Measurements from ENCODE around the gene SLC4A9. TPM values are rescaled to one million over a fixed set of nuclear protein-coding genes. Genes with fewer than 3 reads are reported as not detected.
A peak's percentile ranks its signal among the peaks of the same experiment; 100 is the strongest.

Gene SLC4A9
- total and polyA plus RNA-seq, 2 donors (not counting 3 experiments of a cell fraction or from before 2014, with no cell fraction given), result not detected

GRCh38 chr5:140402258-140403074 is 42.5 kb downstream of the SLC4A9 start:
- H3K9me1 ChIP-seq (replicated peaks; ENCODE audit: control insufficient read depth, extremely low read depth, insufficient read depth, low read length), result no peaks in the 10 kb centered on the region
- H2AFZ ChIP-seq (ENCODE audit: low read depth, low read length), result peak overlapping the region; percentile 76
- peaks cover 55% of the 10 kb centered on the region for H3K79me2 ChIP-seq (ENCODE audit: control insufficient read depth, insufficient read depth, low read length)
- peak overlapping the region; percentile 36 for H3K27ac ChIP-seq (ENCODE audit: insufficient read depth, low read depth, low read length)
- no peaks in the 10 kb centered on the region for H3K9me3 ChIP-seq (replicated peaks; ENCODE audit: control insufficient read depth, insufficient read depth, low read length)
- ChIA-PET CTCF (interaction anchor here (0.6 to 2.9 kb wide), 8 partner anchors 13 to 317 kb away, joined by 3 to 22 read pairs (median 3); partner anchors contain the start of gene EIF4EBP3), POLR2A (interaction anchor here (0.6 to 1.4 kb wide), 2 partner anchors 17 to 145 kb away, joined by 3 to 4 read pairs; partner anchors contain the start of gene EIF4EBP3)
- H4K20me1 ChIP-seq (replicated peaks; ENCODE audit: control insufficient read depth, extremely low read depth, insufficient read depth, low read length), result peaks cover 4% of the 10 kb centered on the region
- DNase-seq (ENCODE audit: low read depth, low spot score) (peak; percentile 71), FAIRE-seq (peak; percentile 83)
- BruUV-seq (replicated peaks), result TSS peak; percentile 18
- H3K4me1 ChIP-seq (ENCODE audit: control insufficient read depth, extremely low read depth, insufficient read depth, low read length), result peaks cover 8% of the 10 kb centered on the region
- H3K36me3 ChIP-seq (ENCODE audit: control insufficient read depth in 2 of 2, extremely low read depth in 1 of 2, insufficient read depth in 2 of 2, low read length in 2 of 2), result no peaks in the 10 kb centered on the region
- H3K4me3 ChIP-seq (replicated peaks in 1 of 3; ENCODE audit: insufficient read depth in 1 of 3, low read depth in 1 of 3, low read length in 3 of 3), result peak overlapping the region; percentile 38 to 92 (median 87)
- TF ChIP-seq POLR2AphosphoS5 (IDR thresholded peaks at IDR 0.05; ENCODE audit: insufficient read depth, low read depth, low read length), result no peak
- no peak for TF ChIP-seq GATA2 (IDR thresholded peaks at IDR 0.05; ENCODE audit: insufficient read depth, insufficient read length, low read depth, low read length)
- peak overlapping the region; percentile 85 for H3K4me2 ChIP-seq (ENCODE audit: insufficient read depth, low read length)
- dilution Hi-C loops (cut with MboI; ENCODE audit: extremely low pct_ligation_motif_present, low sequenced_read_pairs) (no loop called here), intact Hi-C loops (cut with micrococcal nuclease) (loop anchor here (1.0 to 5.0 kb wide), 2 partner anchors 80 to 318 kb away; no protein-coding TSS in a partner anchor)
- H3K9ac ChIP-seq (replicated peaks; ENCODE audit: extremely low read depth, insufficient read depth, low read length), result peak overlapping the region; percentile 76
- no peaks in the 10 kb centered on the region for H3K27me3 ChIP-seq (ENCODE audit: control insufficient read depth in 2 of 2, insufficient read depth in 2 of 2, low read length in 2 of 2)

GRCh38 chr5:140403613-140404012 is 43.6 kb downstream of the SLC4A9 start:
- Histone ChIP-seq H3K36me3 (ENCODE audit: control insufficient read depth in 2 of 2, extremely low read depth in 1 of 2, insufficient read depth in 2 of 2, low read length in 2 of 2) (no peaks in the 10 kb centered on the region), H2AFZ (ENCODE audit: low read depth, low read length) (no peak overlapping the region), H3K9me3 (replicated peaks; ENCODE audit: control insufficient read depth, insufficient read depth, low read length) (no peaks in the 10 kb centered on the region), H4K20me1 (replicated peaks; ENCODE audit: control insufficient read depth, extremely low read depth, insufficient read depth, low read length) (peaks cover 4% of the 10 kb centered on the region), H3K9me1 (replicated peaks; ENCODE audit: control insufficient read depth, extremely low read depth, insufficient read depth, low read length) (no peaks in the 10 kb centered on the region), H3K27me3 (ENCODE audit: control insufficient read depth in 2 of 2, insufficient read depth in 2 of 2, low read length in 2 of 2) (no peaks in the 10 kb centered on the region), H3K4me2 (ENCODE audit: insufficient read depth, low read length) (peak overlapping the region; percentile 85), H3K4me1 (ENCODE audit: control insufficient read depth, extremely low read depth, insufficient read depth, low read length) (peaks cover 8% of the 10 kb centered on the region), H3K9ac (replicated peaks; ENCODE audit: extremely low read depth, insufficient read depth, low read length) (no peak overlapping the region), H3K4me3 (replicated peaks in 1 of 3; ENCODE audit: insufficient read depth in 1 of 3, low read depth in 1 of 3, low read length in 3 of 3) (no peak overlapping the region), H3K27ac (ENCODE audit: insufficient read depth, low read depth, low read length) (no peak overlapping the region), H3K79me2 (ENCODE audit: control insufficient read depth, insufficient read depth, low read length) (peaks cover 66% of the 10 kb centered on the region)
- no TSS peak for BruUV-seq (replicated peaks)
- DNase-seq (ENCODE audit: low read depth, low spot score) (no peak), FAIRE-seq (no peak)
- POLR2A ChIA-PET, result no interaction called here
- intact Hi-C loops (cut with micrococcal nuclease), result loop anchor here (5.0 kb wide), 1 partner anchor 79 kb away; no protein-coding TSS in a partner anchor
- CTCF ChIA-PET, result no interaction called here
- dilution Hi-C loops (cut with MboI; ENCODE audit: extremely low pct_ligation_motif_present, low sequenced_read_pairs), result no loop called here
- TF ChIP-seq GATA2 (IDR thresholded peaks at IDR 0.05; ENCODE audit: insufficient read depth, insufficient read length, low read depth, low read length) (no peak), POLR2A (IDR thresholded peaks at IDR 0.05; ENCODE audit: low read depth, low read length) (no peak), MAX (IDR thresholded peaks at IDR 0.05; ENCODE audit: insufficient read depth, insufficient read length) (no peak), CTCF (IDR thresholded peaks at IDR 0.05; ENCODE audit: extremely low read depth in 1 of 2, insufficient read depth in 1 of 2, low read depth in 1 of 2, low read length in 2 of 2) (no peak), JUN (IDR thresholded peaks at IDR 0.05; ENCODE audit: borderline replicate concordance, insufficient read depth, insufficient read length, low read depth) (no peak), MYC (IDR thresholded peaks at IDR 0.05; ENCODE audit: low read depth, low read length) (no peak), EZH2 (IDR thresholded peaks at IDR 0.05; ENCODE audit: borderline replicate concordance, low read depth, low read length, severe bottlenecking) (no peak), POLR2AphosphoS5 (IDR thresholded peaks at IDR 0.05; ENCODE audit: insufficient read depth, low read depth, low read length) (no peak), FOS (IDR thresholded peaks at IDR 0.05; ENCODE audit: borderline replicate concordance, insufficient read depth, low read length) (no peak)
